ENCODE data around the gene SPOCD1.

- TF ChIP-seq CTCF (IDR thresholded peaks at IDR 0.05), result no peak
- no peak for TF ChIP-seq POLR2A (IDR thresholded peaks at IDR 0.05)
Observed at GRCh38 chr1:31846484-31846883, 30.7 kb upstream of the SPOCD1 start.

Measured in ovary (tissue), 3 donors.